MM.1S (cell line): Measurements from ENCODE around the gene SHISA5.

Experiments used
- CTCF ChIP-seq: fragments of 300-600 bp; sonication (generic); IDR thresholded peaks from 2 replicates; pipeline ENCODE4 v1.5.1; 2016; ENCODE audit warnings: antibody characterized with exemption, low read length, mixed read lengths
- EZH2phosphoT487 ChIP-seq: fragments of 300-600 bp; sonication (generic); IDR thresholded peaks from 2 replicates; pipeline ENCODE4 v1.6.1; 2018; ENCODE audit warnings: antibody characterized with exemption, low read length

- TF ChIP-seq CTCF (no peak), EZH2phosphoT487 (no peak)
Observed at GRCh38 chr3:48474619-48475018, 29.4 kb downstream of the SHISA5 start.
